NT2/D1 (cell line): ENCODE data around the gene FGG.

ENCODE experiments used
- DNase-seq: peaks from one replicate; pipeline ENCODE4 v3.0.0-alpha.2; 2011; ENCODE audit warnings: low read depth, low spot score
- H3K27me3 ChIP-seq: 2 replicates; pipeline ENCODE4 v1.6.0; 2011; ENCODE audit warnings: mild to moderate bottlenecking; ENCODE audit not compliant: insufficient read length, insufficient read depth
- H3K36me3 ChIP-seq: 2 replicates; pipeline ENCODE4 v1.6.1; 2011; ENCODE audit warnings: mild to moderate bottlenecking, low read length, mixed read lengths; ENCODE audit not compliant: insufficient read depth, insufficient read length
- H3K4me1 ChIP-seq: 2 replicates; pipeline ENCODE4 v1.5.1; 2011; ENCODE audit not compliant: insufficient read depth, insufficient read length
- H3K4me3 ChIP-seq: 2 replicates; pipeline ENCODE4 v1.5.1; 2011; ENCODE audit warnings: low read depth; ENCODE audit not compliant: insufficient read length
- H3K9ac ChIP-seq: 2 replicates; pipeline ENCODE4 v1.6.0; 2011; ENCODE audit warnings: low read depth; ENCODE audit not compliant: insufficient read length
- H3K9me3 ChIP-seq: 2 replicates; pipeline ENCODE4 v1.5.1; 2011; ENCODE audit warnings: mild to moderate bottlenecking, low read length; ENCODE audit not compliant: insufficient read depth
- SUZ12 ChIP-seq: IDR thresholded peaks from 2 replicates; pipeline ENCODE4 v1.6.1; 2011; ENCODE audit not compliant: insufficient read length, insufficient read depth; ENCODE audit errors: extremely low read depth
- YY1 ChIP-seq: IDR thresholded peaks from 2 replicates; pipeline ENCODE4 v1.6.1; 2011; ENCODE audit not compliant: insufficient read length, insufficient read depth
- ZNF274 ChIP-seq: IDR thresholded peaks from 2 replicates; pipeline ENCODE4 v1.6.1; 2011; ENCODE audit warnings: mild to moderate bottlenecking, low read depth, low read length

FGG gene

DNA sequence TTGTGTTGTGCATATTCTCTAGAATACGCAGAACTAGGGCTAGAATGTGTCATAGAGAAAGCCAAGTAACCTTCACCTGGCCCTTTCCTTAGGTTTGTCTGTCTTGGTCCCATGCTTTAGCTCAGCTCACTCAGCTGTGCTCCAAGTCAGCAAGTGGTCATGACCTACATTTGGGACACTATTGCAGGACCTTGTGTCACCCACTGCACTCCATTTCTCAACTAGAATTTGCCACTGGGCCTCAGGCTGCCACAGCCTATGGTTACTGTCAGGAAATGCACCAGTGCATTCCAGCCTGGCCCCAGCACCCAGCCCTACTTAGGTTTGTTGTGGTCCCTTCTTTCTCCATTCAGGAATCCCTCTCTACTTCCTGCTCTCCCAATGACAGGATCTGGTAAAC is 7.7 kb upstream of the FGG start:
- H3K36me3 ChIP-seq = no peaks in the 10 kb centered on the region
- no peaks in the 10 kb centered on the region for H3K4me1 ChIP-seq
- no peak overlapping the region for H3K9ac ChIP-seq
- peaks cover under 1% of the 10 kb centered on the region for H3K27me3 ChIP-seq
- no peak overlapping the region for H3K4me3 ChIP-seq
- TF ChIP-seq SUZ12 (no peak), ZNF274 (no peak), YY1 (no peak)
- DNase-seq = no peak
- H3K9me3 ChIP-seq = no peaks in the 10 kb centered on the region

DNA sequence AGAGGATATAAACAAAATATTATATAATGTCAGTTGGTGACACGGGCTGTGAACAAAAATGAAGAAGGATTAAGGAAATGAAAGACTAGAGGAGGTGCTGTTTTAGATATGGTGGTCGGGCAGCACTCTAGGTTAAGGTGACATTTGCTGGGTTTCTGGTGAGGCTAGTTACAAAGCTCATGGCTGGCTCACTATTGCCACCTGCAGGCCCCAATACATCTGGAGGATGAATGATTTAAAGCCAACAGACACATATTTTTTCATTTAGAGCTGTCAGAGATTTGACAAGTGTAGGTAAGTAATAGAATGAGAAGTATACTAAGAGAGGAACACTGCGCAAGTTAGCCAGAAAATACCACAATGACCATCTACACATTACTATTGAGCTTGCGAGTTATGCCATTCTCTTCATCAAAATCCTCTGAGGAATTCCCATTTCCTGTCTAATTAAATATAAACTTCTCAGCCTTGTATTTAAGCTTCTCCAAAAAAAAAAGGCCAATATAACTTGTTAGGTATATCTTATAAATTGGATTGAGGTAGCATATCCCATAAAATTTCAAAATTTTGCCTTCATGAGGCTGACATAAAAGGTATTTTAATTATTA is 6.4 kb upstream of the FGG start:
- Histone ChIP-seq H3K27me3 (no peaks in the 10 kb centered on the region), H3K9ac (no peak overlapping the region), H3K4me3 (no peak overlapping the region), H3K4me1 (no peaks in the 10 kb centered on the region), H3K36me3 (no peaks in the 10 kb centered on the region), H3K9me3 (no peaks in the 10 kb centered on the region)
- TF ChIP-seq YY1 = no peak
- no peak for TF ChIP-seq ZNF274
- no peak for TF ChIP-seq SUZ12
- peak; percentile 40 for DNase-seq

DNA sequence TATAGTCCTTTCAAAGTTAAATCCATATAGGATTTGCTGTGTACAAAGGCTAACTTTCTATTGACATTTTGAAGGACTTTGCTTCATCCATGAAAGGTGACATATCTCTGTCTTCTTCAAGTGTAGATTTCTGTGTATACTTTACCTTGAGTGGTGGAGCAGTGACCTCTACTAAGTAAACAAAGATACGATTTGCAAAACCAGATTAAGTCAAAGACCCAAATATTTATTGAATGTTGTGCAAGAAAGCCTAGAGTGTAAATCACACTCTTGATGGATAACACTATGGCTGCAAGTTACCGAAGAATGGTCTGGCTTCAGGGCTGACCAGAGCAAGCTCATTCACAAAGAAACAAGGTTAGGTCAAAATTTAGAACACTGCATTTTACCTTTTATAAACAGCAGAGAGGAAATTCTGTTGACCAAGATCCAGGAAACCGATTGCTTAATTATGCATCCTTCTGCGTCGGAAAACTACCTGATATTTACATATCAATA is 5.4 kb upstream of the FGG start:
- no peak overlapping the region for H3K4me3 ChIP-seq
- no peaks in the 10 kb centered on the region for H3K4me1 ChIP-seq
- H3K36me3 ChIP-seq = no peaks in the 10 kb centered on the region
- no peaks in the 10 kb centered on the region for H3K9me3 ChIP-seq
- no peaks in the 10 kb centered on the region for H3K27me3 ChIP-seq
- no peak for TF ChIP-seq YY1
- no peak for TF ChIP-seq SUZ12
- no peak for TF ChIP-seq ZNF274
- H3K9ac ChIP-seq = no peak overlapping the region
- no peak for DNase-seq

DNA sequence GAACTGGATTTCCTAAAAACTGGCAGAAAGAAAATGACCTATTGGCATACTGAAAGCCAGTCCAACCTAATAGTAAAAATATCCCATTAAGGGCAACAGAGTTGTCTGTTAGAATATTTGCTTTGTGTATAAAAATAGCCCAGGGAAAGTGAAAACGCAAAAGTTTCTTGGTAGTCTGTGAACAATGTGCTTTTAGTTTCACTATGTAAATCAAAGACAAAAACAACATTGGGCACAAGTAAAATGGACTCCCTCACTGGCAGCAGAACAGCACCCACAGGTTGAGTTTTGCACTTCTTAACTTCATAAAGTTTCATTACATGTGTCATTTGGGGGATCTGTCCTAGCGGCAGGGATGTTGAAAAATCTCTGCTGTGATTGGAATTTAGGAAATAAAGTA is 4.3 kb upstream of the FGG start:
- no peaks in the 10 kb centered on the region for H3K27me3 ChIP-seq
- DNase-seq = no peak
- H3K9me3 ChIP-seq = no peaks in the 10 kb centered on the region
- H3K4me3 ChIP-seq = no peak overlapping the region
- TF ChIP-seq ZNF274 = no peak
- no peak for TF ChIP-seq YY1
- TF ChIP-seq SUZ12 = no peak
- H3K9ac ChIP-seq = no peak overlapping the region
- H3K36me3 ChIP-seq = no peaks in the 10 kb centered on the region
- H3K4me1 ChIP-seq = no peaks in the 10 kb centered on the region

DNA sequence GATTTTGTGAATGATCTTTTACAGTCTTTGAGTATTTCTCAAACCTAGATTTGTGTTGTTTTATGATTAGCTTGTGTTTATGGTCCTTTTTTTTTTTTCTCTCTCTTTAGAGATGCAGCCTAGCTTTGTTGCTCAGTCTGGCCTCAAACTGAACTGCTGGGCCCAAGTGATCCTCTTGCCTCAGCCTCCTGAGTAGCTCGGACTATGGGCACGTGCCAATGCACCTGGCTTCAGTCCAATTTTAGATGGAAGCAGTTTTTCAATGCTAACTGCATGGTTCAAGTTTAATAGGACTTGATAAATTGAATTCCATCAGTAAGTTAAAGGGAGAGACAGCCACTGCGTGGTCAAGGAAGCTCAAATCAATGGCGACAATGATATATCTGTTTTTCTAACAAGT is 3.8 kb upstream of the FGG start:
- Histone ChIP-seq H3K9me3 (no peaks in the 10 kb centered on the region), H3K9ac (no peak overlapping the region), H3K36me3 (no peaks in the 10 kb centered on the region), H3K27me3 (no peaks in the 10 kb centered on the region), H3K4me1 (no peaks in the 10 kb centered on the region), H3K4me3 (no peak overlapping the region)
- TF ChIP-seq ZNF274 = no peak
- TF ChIP-seq SUZ12 = no peak
- no peak for TF ChIP-seq YY1
- no peak for DNase-seq

DNA sequence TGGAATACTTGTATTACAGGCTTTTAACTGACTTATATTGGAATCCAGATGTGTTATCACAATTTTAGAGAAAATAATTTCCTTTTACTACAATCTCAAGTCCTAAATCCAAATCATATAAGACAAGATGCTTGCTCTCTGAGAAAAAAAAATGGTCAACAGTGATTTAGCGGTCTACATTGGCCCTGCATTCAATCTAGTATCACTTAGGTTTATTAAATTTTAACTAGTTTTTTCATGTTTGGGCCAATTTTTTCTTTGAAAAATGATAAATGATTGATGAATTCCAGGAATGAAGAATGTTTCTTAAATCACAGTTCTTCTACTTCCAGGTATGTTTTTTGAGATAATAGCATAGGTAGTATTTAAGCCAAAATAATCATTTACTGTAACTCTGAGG is 2.8 kb upstream of the FGG start:
- no peaks in the 10 kb centered on the region for H3K9me3 ChIP-seq
- H3K36me3 ChIP-seq = no peaks in the 10 kb centered on the region
- H3K4me1 ChIP-seq = no peaks in the 10 kb centered on the region
- no peak for TF ChIP-seq SUZ12
- no peak for TF ChIP-seq ZNF274
- TF ChIP-seq YY1 = no peak
- no peak overlapping the region for H3K4me3 ChIP-seq
- no peak for DNase-seq
- H3K27me3 ChIP-seq = no peaks in the 10 kb centered on the region
- no peak overlapping the region for H3K9ac ChIP-seq

DNA sequence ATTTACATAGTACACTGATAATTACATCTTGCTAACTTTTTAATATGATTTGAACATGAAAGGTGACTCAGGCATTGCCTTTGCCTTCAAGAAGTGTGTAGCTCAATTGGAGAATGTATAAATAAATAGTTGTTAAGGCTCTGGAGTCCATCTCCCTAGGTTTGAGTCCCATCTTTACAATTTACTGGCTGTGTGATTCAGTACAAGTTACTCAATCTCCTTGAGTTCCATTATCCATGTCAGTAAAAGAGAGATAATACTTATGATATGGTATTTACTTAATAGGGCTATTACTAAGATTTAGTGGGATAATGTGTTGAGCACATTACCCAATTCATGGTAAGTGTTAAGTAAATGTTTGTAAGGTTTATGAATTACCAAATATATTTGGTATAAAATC is 1.9 kb upstream of the FGG start:
- DNase-seq = no peak
- Histone ChIP-seq H3K36me3 (no peaks in the 10 kb centered on the region), H3K27me3 (no peaks in the 10 kb centered on the region), H3K9ac (no peak overlapping the region), H3K4me1 (no peaks in the 10 kb centered on the region), H3K9me3 (no peaks in the 10 kb centered on the region), H3K4me3 (no peak overlapping the region)
- TF ChIP-seq SUZ12 (no peak), YY1 (no peak), ZNF274 (no peak)

DNA sequence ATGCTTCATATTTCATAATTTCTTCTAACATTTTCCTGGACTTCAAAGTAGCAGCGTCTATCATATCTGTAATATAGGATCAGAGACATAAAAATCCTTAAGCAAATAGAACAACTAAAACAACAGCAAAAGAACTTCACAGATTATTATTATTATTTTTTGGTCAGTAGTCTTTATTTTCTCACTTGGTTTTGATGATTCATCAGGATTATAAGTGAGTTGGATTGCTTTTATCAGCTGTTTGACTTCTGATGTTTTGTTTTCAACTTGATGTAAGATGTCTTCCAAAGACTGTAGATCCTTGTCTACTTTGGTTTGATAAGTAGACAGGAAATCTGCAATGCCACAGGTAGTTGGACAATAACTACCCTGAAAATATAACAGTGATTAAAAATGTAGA is 623 bp downstream of the FGG start:
- no peak for TF ChIP-seq YY1
- no peak for TF ChIP-seq SUZ12
- no peak for TF ChIP-seq ZNF274
- Histone ChIP-seq H3K36me3 (no peaks in the 10 kb centered on the region), H3K9me3 (no peaks in the 10 kb centered on the region), H3K4me3 (no peak overlapping the region), H3K9ac (no peak overlapping the region), H3K4me1 (no peaks in the 10 kb centered on the region), H3K27me3 (no peaks in the 10 kb centered on the region)
- no peak for DNase-seq
